ENCODE results near the gene BTBD17.

Gene BTBD17

GRCh38 chr17:74356646-74357465 is 4.8 kb downstream of the BTBD17 start:
- peak in 1 of 2 experiments; percentile 71 for DNase-seq

GRCh38 chr17:74355065-74355464 is 6.6 kb downstream of the BTBD17 start:
- DNase-seq = no peak

GRCh38 chr17:74354561-74354960 is 7.1 kb downstream of the BTBD17 start:
- DNase-seq = no peak

- DNase-seq = peak; percentile 39 to 85
These were observed 7.5 kb downstream of the BTBD17 start for GRCh38 chr17:74354123-74354522.

GRCh38 chr17:74353446-74354060 is 8.1 kb downstream of the BTBD17 start:
- DNase-seq = no peak

GRCh38 chr17:74351552-74352210 is 10.0 kb downstream of the BTBD17 start:
- peak in 1 of 2 experiments; percentile 75 for DNase-seq

GRCh38 chr17:74350486-74350885 is 11.2 kb downstream of the BTBD17 start:
- no peak for DNase-seq

GRCh38 chr17:74349120-74349519 is 12.5 kb downstream of the BTBD17 start:
- DNase-seq = no peak

- DNase-seq = no peak
These were observed 14.0 kb downstream of the BTBD17 start for GRCh38 chr17:74347646-74348045.

GRCh38 chr17:74345433-74346241 is 16.0 kb downstream of the BTBD17 start:
- no peak for DNase-seq

- DNase-seq = no peak
These were observed 17.0 kb downstream of the BTBD17 start for GRCh38 chr17:74344658-74345057.

GRCh38 chr17:74343526-74344284 is 18.0 kb downstream of the BTBD17 start:
- DNase-seq = no peak

- no peak for DNase-seq
These were observed 18.5 kb downstream of the BTBD17 start for GRCh38 chr17:74343121-74343520.

GRCh38 chr17:74342224-74342623 is 19.4 kb downstream of the BTBD17 start:
- no peak for DNase-seq

GRCh38 chr17:74340470-74341023 is 21.1 kb downstream of the BTBD17 start:
- DNase-seq = no peak

- DNase-seq = no peak
These were observed 22.0 kb downstream of the BTBD17 start for GRCh38 chr17:74339537-74340195.

- DNase-seq = peak; percentile 44 to 61
These were observed 23.7 kb downstream of the BTBD17 start for GRCh38 chr17:74337834-74338500.

GRCh38 chr17:74336307-74336706 is 25.4 kb downstream of the BTBD17 start:
- DNase-seq = no peak

GRCh38 chr17:74335529-74336062 is 26.1 kb downstream of the BTBD17 start:
- no peak for DNase-seq

- DNase-seq = no peak
These were observed 27.2 kb downstream of the BTBD17 start for GRCh38 chr17:74334393-74335039.

Data from NCI-H526 (cell line).